ENCODE measurements around the gene SUGP2. TPM values are rescaled to one million over a fixed set of nuclear protein-coding genes. Genes with fewer than 3 reads are reported as not detected.

The SUGP2 gene
- total RNA-seq, 1 donor from 2014 or later: 72.6 TPM

DNA sequence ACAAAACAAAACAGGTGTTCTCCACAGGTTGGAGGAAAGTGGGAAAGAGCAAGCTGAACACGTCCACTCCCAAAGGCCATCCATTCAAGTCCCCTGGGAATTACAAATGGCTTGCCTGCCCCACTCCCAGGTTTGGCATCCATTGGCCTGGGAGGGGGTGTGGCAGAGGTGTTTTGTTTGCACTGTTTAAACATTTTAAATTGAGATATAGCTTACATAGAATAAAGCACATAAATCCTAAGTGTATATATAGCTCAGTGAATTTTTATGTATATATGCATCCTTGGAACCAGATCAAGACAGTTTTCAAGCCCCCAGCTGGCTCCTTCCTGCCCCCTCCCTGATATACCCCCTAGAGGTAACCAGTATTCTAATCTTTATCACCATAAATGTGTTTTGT is 43.2 kb upstream of the SUGP2 start:
- no peak overlapping the region for H3K27ac ChIP-seq
- H3K27me3 ChIP-seq (ENCODE audit: low read depth): no peaks in the 10 kb centered on the region
- H3K36me3 ChIP-seq: no peaks in the 10 kb centered on the region
- DNase-seq (no peak), ATAC-seq (no peak)
- no peak for TF ChIP-seq CTCF (IDR thresholded peaks at IDR 0.05)
- no peak overlapping the region for H3K4me3 ChIP-seq
- peaks cover 24% of the 10 kb centered on the region for H3K4me1 ChIP-seq
- intact Hi-C loops (cut with DNase I): no loop called here
- no peaks in the 10 kb centered on the region for H3K9me3 ChIP-seq

DNA sequence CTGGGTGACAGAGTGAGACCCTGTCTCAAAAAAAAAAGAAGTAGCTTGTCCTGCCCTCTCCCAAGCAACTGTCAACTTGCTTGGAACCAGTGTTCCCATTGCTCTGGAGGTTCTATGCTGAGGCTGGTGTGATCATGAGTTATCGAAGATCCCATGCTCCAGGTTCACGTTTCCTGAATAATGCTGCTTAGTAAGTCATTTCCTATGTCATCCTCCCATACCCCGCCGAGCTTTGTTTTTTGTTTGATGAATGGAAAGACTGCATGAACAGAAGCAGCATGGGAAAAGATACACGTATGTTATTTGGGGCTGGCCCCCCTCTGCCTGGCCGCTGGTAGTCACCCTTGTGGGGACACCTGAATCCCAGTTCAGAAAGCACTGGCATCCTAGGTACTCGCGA is 41.8 kb upstream of the SUGP2 start:
- TF ChIP-seq CTCF (IDR thresholded peaks at IDR 0.05): no peak
- ATAC-seq (no peak), DNase-seq (no peak)
- Histone ChIP-seq H3K4me3 (no peak overlapping the region), H3K27ac (no peak overlapping the region), H3K9me3 (no peaks in the 10 kb centered on the region), H3K4me1 (peaks cover 24% of the 10 kb centered on the region), H3K27me3 (ENCODE audit: low read depth) (no peaks in the 10 kb centered on the region), H3K36me3 (no peaks in the 10 kb centered on the region)
- intact Hi-C loops (cut with DNase I): no loop called here

DNA sequence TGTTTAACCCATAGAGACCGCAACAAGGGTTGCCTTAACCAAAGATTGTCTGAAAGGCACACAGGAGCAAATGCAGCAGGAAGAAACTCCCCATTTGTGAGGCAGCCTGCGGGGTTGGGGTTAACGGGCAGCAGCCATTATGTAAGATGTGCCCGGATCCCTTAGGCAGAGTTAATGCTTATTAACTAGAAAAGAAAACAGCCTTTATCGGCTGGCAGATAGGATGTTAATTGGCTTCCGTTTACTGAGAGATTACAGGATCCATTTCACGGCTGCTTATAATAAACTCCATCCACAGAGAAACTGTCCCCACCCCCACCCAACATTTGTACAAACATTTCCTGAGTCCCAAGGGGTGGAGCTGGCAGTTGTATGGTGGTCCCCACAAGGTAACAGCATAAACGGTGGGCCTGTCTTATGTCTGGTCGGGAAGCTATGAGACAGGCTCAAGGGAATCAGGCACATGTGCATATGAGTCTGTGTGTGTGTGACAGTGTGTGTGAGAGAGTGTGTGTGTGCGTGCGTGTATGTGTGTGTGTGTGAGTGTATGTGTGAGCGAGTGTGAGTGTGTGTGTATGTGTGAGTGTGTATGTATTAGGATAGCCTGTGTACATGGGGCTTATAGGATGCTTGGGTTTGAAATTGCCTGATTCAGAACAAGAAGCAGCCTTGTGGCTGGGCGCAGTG is 41.0 kb upstream of the SUGP2 start:
- H3K27me3 ChIP-seq (ENCODE audit: low read depth): no peaks in the 10 kb centered on the region
- DNase-seq (no peak), ATAC-seq (no peak)
- no peaks in the 10 kb centered on the region for H3K36me3 ChIP-seq
- H3K4me1 ChIP-seq: peaks cover 26% of the 10 kb centered on the region
- H3K4me3 ChIP-seq: no peak overlapping the region
- no peaks in the 10 kb centered on the region for H3K9me3 ChIP-seq
- H3K27ac ChIP-seq: no peak overlapping the region
- intact Hi-C loops (cut with DNase I): no loop called here
- TF ChIP-seq CTCF (IDR thresholded peaks at IDR 0.05): no peak

DNA sequence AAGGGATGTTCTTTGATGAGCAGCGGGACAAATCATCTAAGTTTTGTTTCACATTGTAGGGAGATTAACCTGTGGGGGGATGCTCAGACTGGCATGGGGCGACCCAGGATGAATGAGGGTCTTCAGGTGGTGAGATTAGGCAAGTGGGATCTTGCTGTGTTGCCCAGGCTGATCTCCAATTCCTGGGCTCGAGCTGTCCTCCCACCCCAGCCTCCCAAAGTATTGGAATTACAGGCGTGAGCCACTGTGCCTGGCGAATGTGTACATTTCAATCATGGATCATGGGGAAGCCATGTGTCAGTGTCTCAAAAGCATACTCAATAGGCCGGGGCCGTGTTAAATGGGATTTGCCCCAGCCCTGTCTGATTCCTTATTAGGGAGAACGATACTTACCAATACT is 38.6 kb upstream of the SUGP2 start:
- no peak overlapping the region for H3K27ac ChIP-seq
- no peaks in the 10 kb centered on the region for H3K9me3 ChIP-seq
- no peaks in the 10 kb centered on the region for H3K27me3 ChIP-seq (ENCODE audit: low read depth)
- H3K4me3 ChIP-seq: no peak overlapping the region
- peaks cover 32% of the 10 kb centered on the region for H3K4me1 ChIP-seq
- ATAC-seq: no peak
- H3K36me3 ChIP-seq: no peaks in the 10 kb centered on the region
- no peak for DNase-seq
- intact Hi-C loops (cut with DNase I): no loop called here
- no peak for TF ChIP-seq CTCF (IDR thresholded peaks at IDR 0.05)

- ATAC-seq (no peak), DNase-seq (no peak)
- Histone ChIP-seq H3K27ac (peak overlapping the region; percentile 26), H3K36me3 (no peaks in the 10 kb centered on the region), H3K4me3 (no peak overlapping the region), H3K4me1 (peaks cover 41% of the 10 kb centered on the region), H3K9me3 (no peaks in the 10 kb centered on the region), H3K27me3 (ENCODE audit: low read depth) (no peaks in the 10 kb centered on the region)
- intact Hi-C loops (cut with DNase I): no loop called here
- no peak for TF ChIP-seq CTCF (IDR thresholded peaks at IDR 0.05)
Observed at GRCh38 chr19:19068659-19069654, 35.6 kb upstream of the SUGP2 start.
